Small intestine (tissue), 7 donors: ENCODE data around the gene GPR62. TPM values are rescaled to one million over a fixed set of nuclear protein-coding genes. Genes with fewer than 3 reads are reported as not detected.

ENCODE experiments used
- DNase-seq, 2 donors: peaks; one replicate each; pipeline versions ENCODE4 v3.0.0 to v3.0.0-alpha.2; 2013
- FAIRE-seq: peaks from 2 replicates; lab custom pipeline; 2012; peaks lifted over from hg19 to GRCh38; lab: Jason Lieb, UNC
- H3K27ac ChIP-seq, 3 donors: one replicate each; pipeline ENCODE4 v1.5.1; 2013; ENCODE audit warnings: low read length in 2 of 3, mild to moderate bottlenecking in 2 of 3, control low read depth in 1 of 3, inconsistent platforms in 1 of 3, low read depth in 1 of 3, moderate library complexity in 1 of 3
- H3K27me3 ChIP-seq, 3 donors: one replicate each; pipeline ENCODE4 v1.6.1; 2013; ENCODE audit warnings: low read length in 3 of 3, inconsistent platforms in 1 of 3; ENCODE audit not compliant: control insufficient read depth in 3 of 3, insufficient read depth in 3 of 3
- H3K36me3 ChIP-seq, 3 donors: one replicate each; pipeline ENCODE4 v1.6.1; 2013; ENCODE audit warnings: low read length in 3 of 3, inconsistent platforms in 1 of 3, low read depth in 1 of 3, mild to moderate bottlenecking in 1 of 3, moderate library complexity in 1 of 3; ENCODE audit not compliant: control insufficient read depth in 3 of 3, insufficient read depth in 2 of 3
- H3K4me1 ChIP-seq, 3 donors: one replicate each; pipeline ENCODE4 v1.6.1; 2013; ENCODE audit warnings: low read length in 2 of 3, inconsistent platforms in 1 of 3, low read depth in 1 of 3, mild to moderate bottlenecking in 1 of 3, moderate library complexity in 1 of 3; ENCODE audit not compliant: control insufficient read depth in 3 of 3, insufficient read depth in 2 of 3
- H3K4me3 ChIP-seq, 3 donors: one replicate each; pipeline ENCODE4 v1.5.1; 2013; ENCODE audit warnings: low read length in 3 of 3, control low read depth in 1 of 3, inconsistent platforms in 1 of 3, low read depth in 1 of 3, mild to moderate bottlenecking in 1 of 3, moderate library complexity in 1 of 3
- H3K9me3 ChIP-seq, 2 donors: one replicate each; pipeline ENCODE4 v1.6.1; 2013; ENCODE audit warnings: low read depth in 1 of 2, low read length in 1 of 2; ENCODE audit not compliant: control insufficient read depth in 2 of 2, insufficient read depth in 1 of 2
- WGBS, 3 donors: extraction: QIAGEN DNeasy Blood & Tissue Kit; methylation state at CpG; one replicate each; pipeline ENCODE4 v1.1.7; 2013; 5-methylcytosine and 5-hydroxymethylcytosine counted together
- polyA plus RNA-seq, 4 donors: library from polyadenylated mRNA; stranded (reverse) in 3 of 4; unstranded in 1 of 4; fragments of 200-250 nt in 3 of 4; fragments of 120-200 nt in 1 of 4; gene quantifications; one replicate each; pipeline versions ENCODE4 v1.2.1 to v1.2.3, GENCODE V29; 2013
- donor health status: healthy with polysubstance abuse.
- donor health status: control.
- donor health status: control.
- donor health status: Bipolar disorder and iron deficiency.
- donor health status: healthy.

Gene GPR62
- polyA plus RNA-seq, 4 donors = 0.09 to 0.10 TPM; not detected in 2

GRCh38 chr3:51969841-51970240 is 14.7 kb downstream of the GPR62 start:
- DNase-seq (no peak), FAIRE-seq (no peak)
- Histone ChIP-seq H3K27ac (no peak overlapping the region), H3K36me3 (peaks cover 0 to 28% (median 0%) of the 10 kb centered on the region in 3 donors), H3K27me3 (no peaks in the 10 kb centered on the region), H3K4me1 (peaks cover 0 to 31% (median 10%) of the 10 kb centered on the region in 3 donors), H3K4me3 (no peak overlapping the region), H3K9me3 (no peaks in the 10 kb centered on the region)
- 57 to 73% (median 73%) methylated on average over 4 of the region's 4 CpGs for WGBS, 3 donors

DNA sequence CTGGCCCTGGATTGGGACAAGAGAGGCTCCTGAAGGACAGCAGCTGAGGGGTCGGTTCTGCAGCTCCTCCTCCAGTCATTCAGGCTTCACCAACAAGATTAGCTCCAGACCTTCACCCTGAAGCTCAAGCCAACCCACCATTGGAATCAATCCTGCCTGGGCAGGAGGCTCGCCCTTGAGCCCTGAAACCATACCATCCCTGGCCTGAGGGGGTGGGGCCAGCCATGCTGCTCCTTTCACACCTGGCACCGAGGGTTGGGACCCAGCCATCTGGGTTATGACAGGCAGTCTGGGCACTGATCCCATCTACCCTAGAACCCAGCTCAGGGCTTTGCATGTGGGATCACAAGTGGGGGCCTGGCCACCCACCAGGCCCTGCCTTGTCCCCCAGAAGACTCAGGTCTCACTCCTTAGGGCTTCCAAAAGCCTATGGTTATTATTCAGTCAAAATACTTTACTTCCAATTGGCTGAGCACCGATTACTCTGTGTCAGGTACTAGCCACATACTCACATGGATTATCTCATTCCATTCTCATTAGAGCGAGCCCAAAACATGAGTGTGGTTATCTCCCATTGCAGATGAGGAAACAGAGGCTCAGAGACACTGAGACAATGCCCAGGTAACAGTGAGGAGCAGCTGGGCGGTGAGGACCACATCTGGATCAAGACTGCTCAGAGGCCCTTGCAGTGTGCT is 15.6 kb downstream of the GPR62 start:
- no peak for FAIRE-seq
- no peak overlapping the region for H3K4me3 ChIP-seq
- 37 to 69% (median 51%) methylated on average over 6 of the region's 6 CpGs for WGBS, 3 donors
- no peaks in the 10 kb centered on the region for H3K27me3 ChIP-seq
- peak in 1 of 2 donors; percentile 42 for DNase-seq
- no peak overlapping the region for H3K27ac ChIP-seq
- H3K36me3 ChIP-seq = peaks cover 0 to 28% (median 0%) of the 10 kb centered on the region in 3 donors
- H3K9me3 ChIP-seq = no peaks in the 10 kb centered on the region
- H3K4me1 ChIP-seq = peaks cover 0 to 33% (median 10%) of the 10 kb centered on the region in 3 donors

DNA sequence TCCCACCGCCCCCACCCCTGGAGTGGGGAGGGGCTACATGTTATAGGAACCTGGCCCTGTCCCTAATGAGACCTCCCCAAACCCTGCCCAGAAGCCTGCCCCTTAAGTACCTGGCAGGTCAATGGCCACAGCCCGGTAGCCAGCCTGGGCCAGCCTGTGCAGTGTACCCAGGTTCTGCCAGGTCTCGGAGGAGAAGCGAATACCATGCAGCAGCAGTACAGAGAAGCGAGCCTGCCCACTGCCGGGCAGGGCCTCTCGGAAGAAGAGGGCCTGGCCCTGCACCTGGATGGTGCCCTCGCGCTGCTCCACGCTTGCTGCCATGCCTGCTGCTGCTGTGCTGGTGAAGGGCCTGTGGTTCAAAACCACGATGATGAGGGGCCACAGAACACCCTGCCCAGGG is 16.2 kb downstream of the GPR62 start:
- DNase-seq = no peak
- Histone ChIP-seq H3K36me3 (peaks cover 0 to 28% (median 0%) of the 10 kb centered on the region in 3 donors), H3K27ac (no peak overlapping the region), H3K9me3 (no peaks in the 10 kb centered on the region), H3K4me3 (no peak overlapping the region), H3K27me3 (no peaks in the 10 kb centered on the region), H3K4me1 (peaks cover 0 to 32% (median 10%) of the 10 kb centered on the region in 3 donors)
- FAIRE-seq = no peak
- 77 to 91% (median 84%) methylated on average over 10 to 11 of the region's 11 CpGs for whole genome bisulfite sequencing, 3 donors

- Histone ChIP-seq H3K27me3 (no peaks in the 10 kb centered on the region), H3K4me1 (peaks cover 0 to 16% (median 6%) of the 10 kb centered on the region in 3 donors), H3K27ac (peak overlapping the region; percentile 86 to 98 (median 95)), H3K4me3 (peak overlapping the region; percentile 43 to 90 (median 53)), H3K36me3 (peaks cover 0 to 30% (median 0%) of the 10 kb centered on the region in 3 donors), H3K9me3 (no peaks in the 10 kb centered on the region)
- DNase-seq = peak in 1 of 2 donors; percentile 37
- FAIRE-seq = no peak
- WGBS, 3 donors = 6 to 15% (median 10%) methylated on average over 30 of the region's 30 CpGs
Measured at GRCh38 chr3:51974277-51974962, 19.2 kb downstream of the GPR62 start.

DNA sequence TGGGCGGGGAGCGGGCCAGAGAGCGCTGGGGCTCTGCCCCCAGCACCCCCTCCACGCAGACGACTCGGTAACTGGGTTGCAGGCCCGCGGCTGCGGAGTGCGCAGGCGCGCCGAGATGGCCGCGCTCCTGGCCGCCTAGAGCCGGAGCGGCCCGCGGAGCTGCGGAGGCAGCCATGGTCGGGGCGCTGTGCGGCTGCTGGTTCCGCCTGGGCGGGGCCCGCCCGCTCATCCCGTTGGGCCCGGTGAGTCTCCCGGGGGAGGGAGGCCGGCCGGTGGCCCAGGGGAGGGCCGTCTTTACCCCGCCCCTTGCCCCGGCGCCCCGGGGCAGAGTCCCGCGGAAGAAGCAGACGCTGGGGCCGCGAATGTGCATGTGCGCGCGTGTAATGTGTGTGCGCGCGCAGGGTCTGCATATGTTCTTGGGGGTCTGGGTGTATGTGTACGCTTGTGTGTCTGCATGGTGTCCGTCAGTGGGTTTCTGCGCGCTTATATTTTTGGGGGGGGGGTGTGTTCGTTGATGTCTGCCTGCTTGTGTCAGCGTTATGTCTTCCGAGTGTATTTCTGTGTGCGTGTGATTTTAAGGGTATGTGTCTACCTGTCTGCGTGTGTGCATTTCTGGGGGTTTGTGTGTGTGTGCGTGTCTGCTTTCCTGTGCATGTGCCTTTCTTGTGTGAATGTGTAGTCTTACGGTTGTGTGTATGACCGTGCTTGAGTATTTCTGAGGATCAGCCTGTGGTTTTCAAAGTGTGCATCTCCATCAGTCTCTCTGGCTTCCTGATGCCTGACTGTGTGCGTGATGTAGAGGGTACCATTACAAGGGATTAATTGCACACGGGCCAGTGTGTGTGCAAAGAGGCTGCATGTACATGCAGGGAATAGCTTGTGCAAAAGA is 20.0 kb downstream of the GPR62 start, which contains the start of gene ABHD14A:
Gene ABHD14A, plus strand, starts transcription at position 102 of the 889 bp plus-strand sequence. Its CDS starts 72 bp downstream, at position 174.
- WGBS, 3 donors = 0 to 1% (median 0%) methylated on average over 61 to 63 of the region's 63 CpGs
- peaks cover 0 to 16% (median 6%) of the 10 kb centered on the region in 3 donors for H3K4me1 ChIP-seq
- no peaks in the 10 kb centered on the region for H3K27me3 ChIP-seq
- DNase-seq (peak; percentile 90 to 95), FAIRE-seq (no peak)
- no peaks in the 10 kb centered on the region for H3K9me3 ChIP-seq
- H3K36me3 ChIP-seq = peaks cover 0 to 24% (median 0%) of the 10 kb centered on the region in 3 donors
- peak within 1 kb of the TSS; percentile 63 to 90 (median 65) for H3K4me3 ChIP-seq
- H3K27ac ChIP-seq = peak within 1 kb of the TSS; percentile 86 to 98 (median 95)

- no peaks in the 10 kb centered on the region for H3K9me3 ChIP-seq
- H3K27me3 ChIP-seq = no peaks in the 10 kb centered on the region
- H3K4me1 ChIP-seq = peaks cover 1 to 23% (median 6%) of the 10 kb centered on the region in 3 donors
- WGBS, 3 donors = 41 to 45% (median 43%) methylated on average over 46 of the region's 46 CpGs
- DNase-seq (peak in 1 of 2 donors; percentile 71), FAIRE-seq (no peak)
- H3K4me3 ChIP-seq = peak overlapping the region in 2 of 3 donors; percentile 53 to 90
- H3K36me3 ChIP-seq = peaks cover 0 to 24% (median 0%) of the 10 kb centered on the region in 3 donors
- peak overlapping the region; percentile 86 to 98 (median 95) for H3K27ac ChIP-seq
Measured at GRCh38 chr3:51975852-51976549, 20.8 kb downstream of the GPR62 start.

- H3K4me1 ChIP-seq = peaks cover 4 to 39% (median 9%) of the 10 kb centered on the region in 3 donors
- no peaks in the 10 kb centered on the region for H3K27me3 ChIP-seq
- DNase-seq (peak in 1 of 2 donors; percentile 57), FAIRE-seq (no peak)
- peaks cover 0 to 22% (median 0%) of the 10 kb centered on the region in 3 donors for H3K36me3 ChIP-seq
- H3K4me3 ChIP-seq = no peak overlapping the region
- no peak overlapping the region for H3K27ac ChIP-seq
- WGBS, 3 donors = 75 to 90% (median 85%) methylated on average over 9 of the region's 9 CpGs
- H3K9me3 ChIP-seq = no peaks in the 10 kb centered on the region
Measured at GRCh38 chr3:51977446-51978142, 22.4 kb downstream of the GPR62 start.
